Measurements from ENCODE around the gene EPS8L3. TPM values are rescaled to one million over a fixed set of nuclear protein-coding genes. Genes with fewer than 3 reads are reported as not detected.

The EPS8L3 gene
- total RNA-seq, 1 experiment from 2014 or later, result not detected

GRCh38 chr1:109777980-109778625, 14.4 kb upstream of the EPS8L3 start:
- DNase-seq (ENCODE audit: low read depth in 1 of 2, low spot score in 2 of 2), result no peak
- no peaks in the 10 kb centered on the region for H3K27me3 ChIP-seq (replicated peaks)
- H3K9me3 ChIP-seq (replicated peaks), result no peaks in the 10 kb centered on the region
- no peak overlapping the region for H3K4me3 ChIP-seq
- peaks cover 15% of the 10 kb centered on the region for H3K4me1 ChIP-seq (replicated peaks)
- no peaks in the 10 kb centered on the region for H3K36me3 ChIP-seq
- H3K27ac ChIP-seq, result no peak overlapping the region

DNA sequence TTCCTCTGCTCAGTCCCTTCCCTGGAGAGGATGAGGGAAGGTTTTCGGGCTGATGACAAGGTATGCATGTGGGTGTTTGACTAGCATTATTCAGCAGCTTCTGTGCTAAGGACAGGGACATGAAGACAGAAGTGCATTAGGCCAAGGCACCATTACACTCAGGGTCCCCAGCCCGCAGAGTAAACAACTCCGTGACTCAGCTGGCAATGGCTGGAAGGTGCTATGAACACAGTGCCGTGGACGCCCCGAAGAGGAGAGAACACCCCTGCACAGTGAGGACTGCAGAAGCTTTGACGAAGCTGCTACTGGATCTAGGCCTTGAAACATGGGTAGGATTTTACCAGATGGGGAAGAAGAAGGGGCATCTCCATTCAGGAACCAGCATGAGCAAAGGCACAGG, 13.7 kb upstream of the EPS8L3 start:
- H3K27ac ChIP-seq, result no peak overlapping the region
- DNase-seq (ENCODE audit: low read depth in 1 of 2, low spot score in 2 of 2), result no peak
- H3K27me3 ChIP-seq (replicated peaks), result no peaks in the 10 kb centered on the region
- H3K4me3 ChIP-seq, result no peak overlapping the region
- peaks cover 12% of the 10 kb centered on the region for H3K4me1 ChIP-seq (replicated peaks)
- H3K36me3 ChIP-seq, result no peaks in the 10 kb centered on the region
- no peaks in the 10 kb centered on the region for H3K9me3 ChIP-seq (replicated peaks)

DNA sequence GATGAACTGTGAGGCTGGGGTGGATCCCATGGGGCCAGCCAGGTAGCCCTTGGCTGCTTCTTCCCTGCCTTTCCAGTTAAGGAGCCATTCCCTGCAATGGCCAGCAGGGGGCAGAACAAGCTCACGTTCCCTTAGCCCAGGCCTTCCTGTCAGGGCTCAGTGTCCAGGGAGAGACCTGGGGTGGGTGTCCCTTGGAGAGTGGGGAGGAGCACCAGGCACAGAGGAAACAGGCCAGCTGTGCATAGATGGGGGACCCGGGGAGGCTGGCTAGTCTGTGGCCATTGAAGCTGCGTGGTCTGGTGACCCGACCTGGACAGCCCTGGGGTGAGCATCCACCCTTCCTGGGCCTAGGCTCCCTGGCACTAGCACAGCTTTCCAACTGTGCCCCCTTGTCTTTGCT, 13.2 kb upstream of the EPS8L3 start:
- peak; percentile 78 to 87 for DNase-seq (ENCODE audit: low read depth in 1 of 2, low spot score in 2 of 2)
- no peaks in the 10 kb centered on the region for H3K36me3 ChIP-seq
- H3K9me3 ChIP-seq (replicated peaks), result no peaks in the 10 kb centered on the region
- peaks cover 15% of the 10 kb centered on the region for H3K4me1 ChIP-seq (replicated peaks)
- H3K4me3 ChIP-seq, result no peak overlapping the region
- no peak overlapping the region for H3K27ac ChIP-seq
- no peaks in the 10 kb centered on the region for H3K27me3 ChIP-seq (replicated peaks)

DNA sequence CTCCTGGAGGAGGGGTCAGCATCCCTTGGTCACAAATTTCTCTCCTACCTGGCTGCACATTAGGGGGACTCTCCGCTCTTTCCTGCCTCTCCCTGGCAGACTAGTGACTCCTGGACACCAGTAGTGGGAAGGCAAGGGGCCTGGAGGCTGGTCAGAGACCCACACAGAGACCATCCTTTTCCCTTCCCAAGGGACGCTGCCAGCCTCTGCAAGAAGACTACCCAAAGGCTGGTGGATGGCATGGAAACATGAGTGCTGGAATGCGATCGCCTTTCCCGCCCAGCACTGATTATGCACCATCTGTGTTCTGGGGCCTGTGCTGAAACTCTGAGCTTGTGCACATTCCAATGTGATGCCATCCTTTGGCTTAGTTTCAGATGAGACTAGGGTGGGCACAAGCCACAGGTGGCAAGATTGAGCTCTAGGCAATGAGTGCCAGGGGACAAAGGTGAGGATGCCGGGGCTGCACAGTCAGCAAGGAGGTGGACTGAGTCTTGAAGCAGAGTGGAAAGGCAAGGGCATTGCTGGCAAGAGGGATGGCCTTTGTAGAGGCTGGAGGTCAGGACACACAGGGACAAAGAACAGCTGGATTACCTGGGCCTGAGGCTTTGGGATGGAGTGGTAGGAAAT, 12.6 kb upstream of the EPS8L3 start:
- peaks cover 19% of the 10 kb centered on the region for H3K4me1 ChIP-seq (replicated peaks)
- no peak overlapping the region for H3K27ac ChIP-seq
- H3K27me3 ChIP-seq (replicated peaks), result no peaks in the 10 kb centered on the region
- no peak for DNase-seq (ENCODE audit: low read depth in 1 of 2, low spot score in 2 of 2)
- no peaks in the 10 kb centered on the region for H3K9me3 ChIP-seq (replicated peaks)
- H3K36me3 ChIP-seq, result no peaks in the 10 kb centered on the region
- H3K4me3 ChIP-seq, result no peak overlapping the region

DNA sequence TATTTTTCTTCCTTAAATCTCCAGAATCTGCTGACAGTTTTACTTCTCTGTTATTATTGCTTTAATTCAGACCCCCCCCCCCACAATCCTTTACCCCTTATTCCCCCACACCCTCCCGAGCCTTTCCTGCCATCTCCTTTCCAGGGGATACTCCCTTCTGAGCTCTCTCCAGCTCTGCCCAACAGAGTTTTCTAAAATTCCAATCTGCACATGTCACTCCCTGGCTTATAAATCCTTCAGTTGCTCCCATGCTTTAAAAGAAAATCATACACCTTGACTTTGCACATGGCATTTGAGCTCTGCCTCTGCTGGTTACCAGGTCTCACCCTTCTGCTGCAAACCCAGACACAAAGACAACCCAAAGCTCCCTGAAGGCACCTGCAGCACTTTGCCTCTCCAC, 11.7 kb upstream of the EPS8L3 start:
- H3K4me1 ChIP-seq (replicated peaks), result peaks cover 19% of the 10 kb centered on the region
- H3K36me3 ChIP-seq, result no peaks in the 10 kb centered on the region
- no peak for DNase-seq (ENCODE audit: low read depth in 1 of 2, low spot score in 2 of 2)
- H3K4me3 ChIP-seq, result no peak overlapping the region
- H3K27me3 ChIP-seq (replicated peaks), result no peaks in the 10 kb centered on the region
- no peaks in the 10 kb centered on the region for H3K9me3 ChIP-seq (replicated peaks)
- H3K27ac ChIP-seq, result no peak overlapping the region

GRCh38 chr1:109773900-109774485, 10.3 kb upstream of the EPS8L3 start:
- no peaks in the 10 kb centered on the region for H3K27me3 ChIP-seq (replicated peaks)
- no peaks in the 10 kb centered on the region for H3K9me3 ChIP-seq (replicated peaks)
- DNase-seq (ENCODE audit: low read depth in 1 of 2, low spot score in 2 of 2), result no peak
- no peak overlapping the region for H3K27ac ChIP-seq
- no peaks in the 10 kb centered on the region for H3K36me3 ChIP-seq
- peaks cover 19% of the 10 kb centered on the region for H3K4me1 ChIP-seq (replicated peaks)
- H3K4me3 ChIP-seq, result no peak overlapping the region

DNA sequence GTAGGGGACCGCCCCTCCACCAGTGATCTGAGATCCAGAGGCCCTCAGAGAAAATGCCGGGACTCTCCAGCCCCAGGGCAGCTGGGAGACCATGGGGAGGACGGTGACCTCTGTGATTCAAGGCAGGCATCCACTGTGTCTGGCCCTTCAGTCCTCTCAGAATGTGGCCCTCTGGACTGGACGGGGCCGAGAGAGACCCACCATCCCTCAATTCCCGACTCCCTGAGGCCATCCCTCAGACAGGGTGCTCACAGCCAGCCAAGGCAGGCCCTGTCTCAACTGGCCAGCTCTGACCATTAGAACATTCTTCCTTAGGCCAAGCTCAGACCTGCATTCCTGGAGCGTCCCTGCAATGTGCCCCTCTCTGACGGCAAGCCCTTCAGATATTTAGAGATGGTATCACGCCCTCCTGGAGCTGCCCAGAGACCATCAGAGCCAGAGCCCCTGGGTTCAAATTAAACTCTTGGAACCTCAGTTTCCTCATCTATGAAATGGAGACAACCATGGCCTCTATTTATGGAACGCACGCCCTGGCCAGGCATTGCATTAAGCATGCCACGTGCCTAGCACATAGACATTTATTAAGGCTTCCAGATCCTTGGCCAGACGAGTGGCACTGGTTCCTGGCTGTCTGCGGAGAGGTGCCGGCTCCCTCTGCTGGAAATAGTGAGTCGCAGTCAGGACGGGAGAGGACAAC, 9.6 kb upstream of the EPS8L3 start:
- no peak overlapping the region for H3K27ac ChIP-seq
- no peaks in the 10 kb centered on the region for H3K27me3 ChIP-seq (replicated peaks)
- H3K4me3 ChIP-seq, result no peak overlapping the region
- no peaks in the 10 kb centered on the region for H3K9me3 ChIP-seq (replicated peaks)
- H3K36me3 ChIP-seq, result no peaks in the 10 kb centered on the region
- H3K4me1 ChIP-seq (replicated peaks), result peaks cover 19% of the 10 kb centered on the region
- peak; percentile 63 to 87 for DNase-seq (ENCODE audit: low read depth in 1 of 2, low spot score in 2 of 2)

GRCh38 chr1:109772658-109773202, 9.0 kb upstream of the EPS8L3 start:
- no peaks in the 10 kb centered on the region for H3K36me3 ChIP-seq
- DNase-seq (ENCODE audit: low read depth in 1 of 2, low spot score in 2 of 2), result no peak
- H3K27me3 ChIP-seq (replicated peaks), result no peaks in the 10 kb centered on the region
- no peak overlapping the region for H3K27ac ChIP-seq
- no peak overlapping the region for H3K4me3 ChIP-seq
- H3K4me1 ChIP-seq (replicated peaks), result peaks cover 19% of the 10 kb centered on the region
- H3K9me3 ChIP-seq (replicated peaks), result no peaks in the 10 kb centered on the region

DNA sequence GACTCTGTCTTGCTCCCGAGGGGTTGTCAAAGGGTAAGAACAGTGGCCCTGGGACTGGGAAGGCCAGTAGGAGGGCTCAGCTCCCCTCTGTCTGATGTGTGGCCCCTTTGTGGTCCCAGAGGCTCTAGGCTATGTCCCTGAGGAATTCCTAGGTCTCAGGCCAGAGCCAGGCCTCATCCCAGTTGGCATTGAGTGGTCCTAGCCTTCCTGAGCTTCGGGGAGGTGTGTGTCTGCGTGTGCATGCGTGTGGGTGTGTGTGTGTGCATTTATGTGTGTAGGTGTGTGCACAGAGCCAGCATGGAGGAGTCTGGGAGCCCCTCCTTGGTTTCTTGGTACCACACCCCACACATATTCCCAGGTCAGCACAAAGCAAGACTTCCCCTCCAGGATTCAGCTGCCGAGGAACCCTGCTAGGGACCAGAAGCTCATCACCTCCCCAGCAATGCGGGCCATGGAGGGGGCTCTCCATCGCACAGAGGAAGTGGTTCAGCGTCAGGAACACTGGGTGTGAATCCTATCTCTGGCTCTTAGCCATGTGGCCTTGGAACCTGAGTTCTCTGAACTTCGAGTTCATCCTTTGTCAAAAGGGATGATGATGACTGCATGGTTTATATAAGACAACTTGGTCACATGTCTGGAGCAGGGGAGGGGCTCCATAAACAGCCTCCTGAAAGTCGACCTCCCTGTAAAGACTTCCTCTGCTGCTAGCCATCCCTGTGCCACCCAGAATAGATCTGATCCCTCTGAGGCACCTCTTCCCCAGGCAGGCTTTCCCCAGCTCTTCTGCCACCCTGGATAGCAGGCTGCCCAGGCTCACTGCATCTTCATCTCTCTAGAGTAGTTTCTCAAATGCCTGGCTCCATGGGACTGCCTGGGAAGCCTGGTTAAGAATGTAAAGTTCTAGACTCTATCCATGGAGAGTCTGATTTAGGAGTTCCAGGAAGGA, 8.3 kb upstream of the EPS8L3 start:
- Histone ChIP-seq H3K27ac (no peak overlapping the region), H3K27me3 (replicated peaks) (no peaks in the 10 kb centered on the region), H3K4me3 (no peak overlapping the region), H3K4me1 (replicated peaks) (peaks cover 16% of the 10 kb centered on the region), H3K9me3 (replicated peaks) (no peaks in the 10 kb centered on the region), H3K36me3 (no peaks in the 10 kb centered on the region)
- DNase-seq (ENCODE audit: low read depth in 1 of 2, low spot score in 2 of 2), result no peak

- no peak for DNase-seq (ENCODE audit: low read depth in 1 of 2, low spot score in 2 of 2)
- Histone ChIP-seq H3K36me3 (no peaks in the 10 kb centered on the region), H3K9me3 (replicated peaks) (no peaks in the 10 kb centered on the region), H3K4me1 (replicated peaks) (peaks cover 13% of the 10 kb centered on the region), H3K4me3 (no peak overlapping the region), H3K27ac (no peak overlapping the region), H3K27me3 (replicated peaks) (no peaks in the 10 kb centered on the region)
Observed at GRCh38 chr1:109770331-109771095, 6.8 kb upstream of the EPS8L3 start.

GRCh38 chr1:109769330-109770078, 5.8 kb upstream of the EPS8L3 start:
- Histone ChIP-seq H3K9me3 (replicated peaks) (no peaks in the 10 kb centered on the region), H3K36me3 (no peaks in the 10 kb centered on the region), H3K4me1 (replicated peaks) (peaks cover 13% of the 10 kb centered on the region), H3K27me3 (replicated peaks) (no peaks in the 10 kb centered on the region), H3K4me3 (no peak overlapping the region), H3K27ac (no peak overlapping the region)
- no peak for DNase-seq (ENCODE audit: low read depth in 1 of 2, low spot score in 2 of 2)

- Histone ChIP-seq H3K27ac (no peak overlapping the region), H3K4me1 (replicated peaks) (peaks cover 14% of the 10 kb centered on the region), H3K9me3 (replicated peaks) (no peaks in the 10 kb centered on the region), H3K36me3 (no peaks in the 10 kb centered on the region), H3K4me3 (no peak overlapping the region), H3K27me3 (replicated peaks) (no peaks in the 10 kb centered on the region)
- no peak for DNase-seq (ENCODE audit: low read depth in 1 of 2, low spot score in 2 of 2)
Observed at GRCh38 chr1:109768820-109769219, 5.1 kb upstream of the EPS8L3 start.

Measured in SJSA1 (cell line).